Placental pericyte (primary cell): Measurements from ENCODE around the gene PKP3. TPM values are rescaled to one million over a fixed set of nuclear protein-coding genes. Genes with fewer than 3 reads are reported as not detected.

Source experiments
- small RNA-seq: library from RNA; depleted of rRNA; stranded (forward); fragments of <200 nt; gene quantifications from one replicate; pipeline ENCODE3, GENCODE V24; 2012; ENCODE audit warnings: low replicate concordance
- total RNA-seq: library from RNA; depleted of rRNA; stranded (reverse); fragments of >200 nt; gene quantifications from 2 replicates; pipeline ENCODE4 v1.2.3, GENCODE V29; 2012

Gene PKP3, protein sequence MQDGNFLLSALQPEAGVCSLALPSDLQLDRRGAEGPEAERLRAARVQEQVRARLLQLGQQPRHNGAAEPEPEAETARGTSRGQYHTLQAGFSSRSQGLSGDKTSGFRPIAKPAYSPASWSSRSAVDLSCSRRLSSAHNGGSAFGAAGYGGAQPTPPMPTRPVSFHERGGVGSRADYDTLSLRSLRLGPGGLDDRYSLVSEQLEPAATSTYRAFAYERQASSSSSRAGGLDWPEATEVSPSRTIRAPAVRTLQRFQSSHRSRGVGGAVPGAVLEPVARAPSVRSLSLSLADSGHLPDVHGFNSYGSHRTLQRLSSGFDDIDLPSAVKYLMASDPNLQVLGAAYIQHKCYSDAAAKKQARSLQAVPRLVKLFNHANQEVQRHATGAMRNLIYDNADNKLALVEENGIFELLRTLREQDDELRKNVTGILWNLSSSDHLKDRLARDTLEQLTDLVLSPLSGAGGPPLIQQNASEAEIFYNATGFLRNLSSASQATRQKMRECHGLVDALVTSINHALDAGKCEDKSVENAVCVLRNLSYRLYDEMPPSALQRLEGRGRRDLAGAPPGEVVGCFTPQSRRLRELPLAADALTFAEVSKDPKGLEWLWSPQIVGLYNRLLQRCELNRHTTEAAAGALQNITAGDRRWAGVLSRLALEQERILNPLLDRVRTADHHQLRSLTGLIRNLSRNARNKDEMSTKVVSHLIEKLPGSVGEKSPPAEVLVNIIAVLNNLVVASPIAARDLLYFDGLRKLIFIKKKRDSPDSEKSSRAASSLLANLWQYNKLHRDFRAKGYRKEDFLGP
- total RNA-seq, result 0.66 and 1.3 TPM in 2 replicates

DNA sequence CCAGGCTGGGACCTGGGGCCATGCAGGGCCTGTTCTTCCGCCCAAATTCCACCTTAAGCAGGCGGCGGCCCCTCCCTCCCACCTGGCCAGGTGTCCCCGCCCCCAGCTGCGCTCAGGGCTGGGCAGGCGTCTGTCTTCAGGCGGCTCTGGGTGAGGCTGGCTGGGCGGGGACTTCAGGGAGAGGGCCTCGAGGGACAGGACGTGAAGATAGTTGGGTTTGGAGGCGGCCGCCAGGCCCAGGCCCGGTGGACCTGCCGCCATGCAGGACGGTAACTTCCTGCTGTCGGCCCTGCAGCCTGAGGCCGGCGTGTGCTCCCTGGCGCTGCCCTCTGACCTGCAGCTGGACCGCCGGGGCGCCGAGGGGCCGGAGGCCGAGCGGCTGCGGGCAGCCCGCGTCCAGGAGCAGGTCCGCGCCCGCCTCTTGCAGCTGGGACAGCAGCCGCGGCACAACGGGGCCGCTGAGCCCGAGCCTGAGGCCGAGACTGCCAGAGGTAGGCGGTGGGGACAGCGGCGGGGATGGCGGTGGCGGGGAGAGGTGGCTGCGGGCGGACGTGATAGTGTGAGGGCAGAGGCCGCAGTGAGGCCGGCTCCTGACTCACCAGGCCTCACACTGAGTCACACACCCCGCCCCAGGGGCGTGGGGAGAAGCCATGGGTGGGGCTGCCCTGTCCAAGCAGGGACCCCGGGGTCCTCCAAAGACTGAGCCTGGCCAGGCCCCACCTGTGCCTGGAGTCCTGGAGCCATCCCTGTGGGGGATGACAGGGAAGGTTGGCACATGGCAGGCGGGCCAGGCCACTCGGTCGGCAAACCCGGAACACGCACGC is at the start of gene PKP3:
Gene PKP3, plus strand, starts transcription at position 176 of the 824 bp plus-strand sequence. Its CDS starts 84 bp downstream, at position 260.

DNA sequence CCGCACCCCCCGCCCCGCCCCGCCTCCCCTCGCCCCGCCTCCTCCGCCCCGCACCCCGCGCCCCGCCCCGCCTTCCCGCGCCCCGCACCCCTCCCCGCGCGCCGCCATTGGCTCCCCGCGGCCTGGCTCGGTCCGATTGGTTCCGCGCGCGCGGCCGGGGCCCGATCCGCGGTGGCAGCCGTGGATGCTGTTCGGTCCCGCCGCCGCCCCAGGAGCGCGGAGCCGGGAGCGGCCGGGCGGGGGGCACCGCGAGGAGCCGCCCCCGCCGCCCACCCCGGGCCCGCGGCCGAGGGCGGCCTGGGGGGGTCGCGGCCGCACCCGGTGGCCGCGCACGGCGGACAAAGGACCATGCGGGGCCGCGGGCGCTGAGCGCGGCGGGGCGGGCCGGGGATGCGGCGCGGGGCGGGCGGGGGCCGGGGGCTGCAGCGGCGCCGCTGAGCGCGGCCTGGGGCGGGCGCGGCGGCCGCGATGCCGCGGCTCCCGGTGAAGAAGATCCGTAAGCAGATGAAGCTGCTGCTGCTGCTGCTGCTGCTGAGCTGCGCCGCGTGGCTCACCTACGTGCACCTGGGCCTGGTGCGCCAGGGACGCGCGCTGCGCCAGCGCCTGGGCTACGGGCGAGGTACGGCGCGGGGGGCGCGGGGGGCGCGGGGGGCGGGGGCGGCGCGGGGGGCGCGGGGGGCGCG is 24.5 kb upstream of the PKP3 start, which contains the start of gene B4GALNT4:
Gene B4GALNT4, plus strand, starts transcription at position 164 of the 683 bp plus-strand sequence. Its CDS starts 305 bp downstream, at position 469.

DNA sequence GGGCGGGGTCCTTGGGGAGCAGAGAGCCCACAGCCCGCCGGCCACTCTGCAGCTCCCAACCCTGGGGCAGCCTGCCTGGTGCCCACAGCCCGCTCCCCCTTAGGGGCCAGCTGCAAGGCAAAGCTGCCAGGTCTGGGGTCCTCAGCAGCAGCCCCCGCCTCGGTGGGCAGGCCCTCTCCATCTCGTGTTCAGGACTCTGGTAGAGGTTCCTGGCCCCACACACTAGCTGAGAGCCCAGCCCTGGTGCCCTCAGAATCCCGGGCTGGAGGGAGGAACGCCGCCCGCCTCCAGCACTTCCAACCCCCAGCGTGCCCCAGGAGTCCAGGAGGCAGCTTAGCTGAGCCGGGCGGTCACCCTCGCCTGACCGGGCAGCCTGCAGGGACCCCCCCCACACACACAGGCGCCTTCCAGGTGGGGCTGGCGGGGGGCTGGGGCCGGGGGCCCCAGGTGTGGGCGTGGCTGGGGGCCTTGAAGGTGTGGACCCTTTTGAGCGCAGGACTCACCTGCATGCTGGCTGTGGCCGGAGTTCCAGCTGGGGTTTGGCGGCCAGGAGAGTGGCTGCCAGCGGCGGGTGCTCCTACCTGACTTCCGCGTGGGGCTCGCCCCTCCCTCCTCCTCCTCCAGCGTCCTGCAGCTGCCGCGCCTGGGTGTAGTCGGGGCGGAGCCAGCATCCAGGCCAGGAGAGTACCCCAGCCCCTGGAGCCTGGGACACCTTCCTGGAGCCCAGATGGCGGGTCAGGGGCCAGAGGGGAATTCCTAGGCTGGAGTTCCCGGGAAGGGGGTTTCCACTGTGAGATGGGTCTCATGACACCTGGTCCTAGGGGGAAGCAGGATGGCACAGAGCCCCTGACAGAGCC is 47.6 kb downstream of the PKP3 start, which contains the start of gene ANO9:
Gene ANO9, minus strand, starts transcription at position 594 of the 857 bp plus-strand sequence. Its CDS starts 85 bp downstream, at position 509.

DNA sequence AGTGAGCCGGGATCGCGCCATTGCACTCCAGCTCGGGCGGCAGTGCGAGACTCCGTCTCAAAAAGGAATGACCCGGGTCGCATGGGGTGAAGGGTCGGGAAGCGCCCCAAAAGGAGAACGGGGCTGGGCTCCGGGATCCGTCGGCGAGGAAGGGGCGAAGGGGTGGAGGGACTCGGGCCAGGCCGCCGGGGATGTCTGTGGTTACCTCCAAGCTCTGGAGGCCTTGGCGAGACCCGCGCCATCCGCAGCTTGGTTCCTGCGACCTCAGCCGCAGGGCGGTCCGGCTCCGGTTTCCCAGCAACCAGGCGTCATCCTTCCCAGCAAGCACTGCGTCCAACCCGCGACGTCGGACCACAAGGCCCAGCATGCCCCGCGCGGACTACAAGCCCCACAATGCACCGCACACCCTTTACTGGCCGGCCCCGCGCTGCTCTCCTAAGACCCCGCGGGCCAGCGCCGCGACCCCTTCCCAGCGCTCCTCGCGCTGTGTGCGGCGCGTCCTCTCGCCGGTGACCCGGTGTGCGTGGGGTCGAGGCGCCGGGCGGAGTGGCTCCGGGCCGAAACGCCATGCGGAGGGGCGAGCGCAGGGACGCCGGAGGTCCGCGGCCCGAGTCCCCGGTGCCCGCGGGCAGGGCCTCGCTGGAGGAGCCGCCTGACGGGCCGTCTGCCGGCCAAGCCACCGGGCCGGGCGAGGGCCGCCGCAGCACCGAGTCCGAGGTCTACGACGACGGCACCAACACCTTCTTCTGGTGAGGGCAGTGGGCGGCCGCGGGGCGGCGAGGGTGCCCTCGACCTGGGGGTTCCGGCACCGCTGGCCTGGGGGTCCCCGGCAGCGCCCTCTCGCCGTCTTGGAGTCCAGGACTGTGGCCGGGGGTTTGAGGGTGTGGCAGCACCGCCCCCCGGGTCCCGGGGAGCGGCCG is 56.1 kb downstream of the PKP3 start, which contains the start of gene PTDSS2:
Gene PTDSS2, plus strand, starts transcription at position 391 of the 920 bp plus-strand sequence. Its CDS starts 177 bp downstream, at position 568.

Small RNAs within 50 kb of the gene (small RNA-seq; reads per million reads assigned to genes)
- gene RN7SL838P, result not detected

Other genes with a start within 250 kb of the PKP3 start
- gene SCGB1C1, start 201.1 kb upstream of the PKP3 start, total RNA-seq, result not detected in 2 replicates
- 30.8 and 33.7 TPM in 2 replicates for gene BET1L, start 186.8 kb upstream of the PKP3 start, total RNA-seq
- gene RIC8A, start 186.5 kb upstream of the PKP3 start, total RNA-seq, result 166 and 246 TPM in 2 replicates
- 6.9 and 9.4 TPM in 2 replicates for gene SIRT3, start 157.9 kb upstream of the PKP3 start, total RNA-seq
- 123 and 195 TPM in 2 replicates for gene PSMD13, start 157.2 kb upstream of the PKP3 start, total RNA-seq
- gene NLRP6, start 115.8 kb upstream of the PKP3 start, total RNA-seq, result not detected in 2 replicates
- gene PGGHG, start 105.1 kb upstream of the PKP3 start, total RNA-seq, result 6.3 and 7.3 TPM in 2 replicates
- not detected in 2 replicates for gene IFITM5, start 94.7 kb upstream of the PKP3 start, total RNA-seq
- 19.6 and 56.2 TPM in 2 replicates for gene IFITM2, start 86.4 kb upstream of the PKP3 start, total RNA-seq
- 25.3 and 136 TPM in 2 replicates for gene IFITM1, start 80.2 kb upstream of the PKP3 start, total RNA-seq
- gene IFITM3, start 73.3 kb upstream of the PKP3 start, total RNA-seq, result 45.5 and 328 TPM in 2 replicates
- gene B4GALNT4, start 24.7 kb upstream of the PKP3 start, total RNA-seq, result 1.1 TPM in 2 replicates
- 18.2 and 21.9 TPM in 2 replicates for gene SIGIRR, start 20.8 kb downstream of the PKP3 start, total RNA-seq
- gene ANO9, start 47.8 kb downstream of the PKP3 start, total RNA-seq, result not detected in 2 replicates
- gene PTDSS2, start 56.1 kb downstream of the PKP3 start, total RNA-seq, result 58.3 and 80.3 TPM in 2 replicates
- 317 and 486 TPM in 2 replicates for gene RNH1, start 113.0 kb downstream of the PKP3 start, total RNA-seq
- gene HRAS, start 141.4 kb downstream of the PKP3 start, total RNA-seq, result 44.6 and 46.1 TPM in 2 replicates
- gene LRRC56, start 143.3 kb downstream of the PKP3 start, total RNA-seq, result 1.6 and 2.8 TPM in 2 replicates
- gene LMNTD2, start 166.5 kb downstream of the PKP3 start, total RNA-seq, result 0.29 and 1.8 TPM in 2 replicates
- gene RASSF7, start 166.8 kb downstream of the PKP3 start, total RNA-seq, result 9.7 and 19.3 TPM in 2 replicates
- gene PHRF1, start 182.3 kb downstream of the PKP3 start, total RNA-seq, result 33.5 and 39.8 TPM in 2 replicates
- gene IRF7, start 221.7 kb downstream of the PKP3 start, total RNA-seq, result 9.3 and 17.9 TPM in 2 replicates
- gene CDHR5, start 230.7 kb downstream of the PKP3 start, total RNA-seq, result not detected in 2 replicates
- not detected in 2 replicates for gene SCT, start 233.0 kb downstream of the PKP3 start, total RNA-seq
- 0.22 TPM in 1 of 2 replicates, not detected in the other for gene DRD4, start 243.1 kb downstream of the PKP3 start, total RNA-seq